ENCODE data around the gene HPX. TPM values are rescaled to one million over a fixed set of nuclear protein-coding genes. Genes with fewer than 3 reads are reported as not detected.

Gene HPX
- total RNA-seq = not detected
- long read RNA-seq = 0 reads

DNA sequence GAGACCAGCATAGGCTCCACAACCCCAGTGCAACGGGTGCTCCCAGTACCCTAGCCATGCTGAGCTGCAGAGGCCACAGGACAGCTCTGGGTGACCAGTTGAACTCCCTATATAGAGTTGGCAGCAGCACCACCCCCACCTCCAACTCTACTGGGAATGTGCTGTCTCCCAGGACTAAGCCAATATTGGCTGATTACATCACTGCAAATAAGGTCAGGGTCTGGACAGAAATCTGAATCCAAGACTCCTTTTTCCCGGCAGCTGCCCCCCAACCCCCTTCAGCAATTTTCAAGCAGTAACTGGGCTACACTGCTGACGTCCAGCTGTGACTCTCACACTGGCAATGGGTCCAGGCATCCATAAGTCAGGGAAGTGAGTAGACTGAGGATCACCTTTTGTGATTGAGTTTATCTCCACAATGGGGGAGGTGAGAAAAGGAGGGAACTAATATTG, at the start of gene HPX:
Gene HPX, minus strand, starts transcription at position 82 of the 453 bp plus-strand sequence. Its CDS starts 24 bp downstream, at position 58.
- ATAC-seq = no peak
- intact Hi-C loops (cut with micrococcal nuclease) = no loop called here

DNA sequence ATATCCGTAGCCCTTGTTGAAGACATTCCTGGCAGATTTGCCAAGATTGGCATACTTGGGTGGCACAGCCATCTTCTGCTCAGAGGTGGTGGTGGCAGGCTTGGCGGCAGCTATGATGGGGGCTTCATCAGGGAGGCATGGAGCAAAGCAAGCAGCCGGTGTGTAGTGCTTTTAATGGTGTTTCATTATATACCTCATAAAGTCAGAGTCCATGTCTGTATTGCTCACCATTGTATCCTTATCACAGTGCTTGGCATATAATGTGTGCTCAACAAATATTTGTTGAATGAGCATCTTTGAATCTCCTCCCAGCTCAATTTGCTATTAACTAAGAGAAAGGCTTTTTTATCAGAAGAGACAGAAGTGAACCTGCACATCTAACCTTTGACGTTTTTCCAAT, 48.5 kb upstream of the HPX start:
- intact Hi-C loops (cut with micrococcal nuclease) = no loop called here
- ATAC-seq (no peak), DNase-seq (no peak)

More for the DNA sequence above, at the start of gene HPX:
- no peak for DNase-seq

GRCh38 chr11:6488821-6489220, 48.0 kb upstream of the HPX start:
- no peak for DNase-seq
- ATAC-seq = no peak
- intact Hi-C loops (cut with micrococcal nuclease) = no loop called here

DNA sequence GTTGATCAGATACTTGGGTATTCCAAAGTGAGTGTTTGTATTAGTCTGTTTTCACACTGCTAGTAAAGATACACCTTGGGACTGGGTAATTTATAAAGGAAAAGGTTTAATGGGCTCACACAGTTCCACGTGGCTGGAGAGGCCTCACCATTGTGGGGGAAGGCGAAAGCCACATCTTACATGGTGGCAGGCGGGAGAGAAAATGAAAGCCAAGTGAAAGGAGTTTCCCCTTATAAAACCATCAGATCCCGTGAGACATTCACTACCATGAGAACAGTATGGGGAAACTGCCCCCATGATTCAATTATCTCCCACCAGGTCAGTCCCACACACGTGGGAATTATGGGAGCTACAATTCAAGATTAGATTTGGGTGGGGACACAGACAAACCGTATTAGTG, 47.6 kb upstream of the HPX start:
- DNase-seq (no peak), ATAC-seq (no peak)
- intact Hi-C loops (cut with micrococcal nuclease) = no loop called here

DNA sequence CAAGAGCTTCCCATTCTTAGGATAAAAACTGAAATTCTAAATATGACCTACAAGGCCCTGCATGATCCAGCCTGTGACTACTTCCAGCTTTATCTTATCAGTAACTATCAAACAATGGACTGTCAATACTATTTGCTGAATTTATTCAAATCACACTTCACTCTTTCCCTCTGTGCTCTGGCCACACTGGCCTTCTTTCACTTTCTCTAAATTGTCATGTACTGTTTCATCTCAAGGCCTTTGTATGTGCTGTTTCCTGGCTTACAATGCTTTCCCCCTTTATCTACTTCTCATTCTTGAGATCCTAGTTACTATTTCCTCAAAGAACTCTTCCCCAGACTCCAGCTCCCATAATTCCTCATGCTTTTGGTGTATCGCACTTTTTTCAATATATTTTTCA, 46.2 kb upstream of the HPX start:
- intact Hi-C loops (cut with micrococcal nuclease) = no loop called here
- no peak for ATAC-seq
- DNase-seq = no peak

GRCh38 chr11:6486256-6486655, 45.5 kb upstream of the HPX start:
- no peak for ATAC-seq
- DNase-seq = no peak
- intact Hi-C loops (cut with micrococcal nuclease) = no loop called here

- DNase-seq (no peak), ATAC-seq (no peak)
- intact Hi-C loops (cut with micrococcal nuclease) = no loop called here
Measured at GRCh38 chr11:6485661-6486060, 44.9 kb upstream of the HPX start.

GRCh38 chr11:6483015-6483414, 42.2 kb upstream of the HPX start:
- ATAC-seq (no peak), DNase-seq (no peak)
- intact Hi-C loops (cut with micrococcal nuclease) = no loop called here

DNA sequence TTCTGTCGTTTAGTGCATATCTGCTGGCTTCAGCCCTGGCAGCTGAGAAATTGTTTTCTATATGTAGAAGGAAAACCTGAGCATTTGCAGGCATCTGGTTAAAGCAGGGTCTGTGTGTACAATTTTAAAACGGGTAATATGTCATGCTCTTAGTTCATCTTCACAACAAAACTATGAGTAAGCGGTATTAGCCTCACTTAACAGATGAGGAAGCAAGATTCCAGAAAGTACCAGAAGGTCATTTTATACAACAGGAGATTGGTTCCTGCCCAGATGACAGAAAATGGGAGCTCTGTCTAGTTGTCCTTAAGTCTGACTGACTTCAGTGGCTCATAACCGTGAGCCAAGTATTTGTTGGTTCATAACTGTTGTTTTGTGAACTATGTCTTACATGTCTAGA, 41.7 kb upstream of the HPX start:
- intact Hi-C loops (cut with micrococcal nuclease) = no loop called here
- DNase-seq (no peak), ATAC-seq (no peak)

DNA sequence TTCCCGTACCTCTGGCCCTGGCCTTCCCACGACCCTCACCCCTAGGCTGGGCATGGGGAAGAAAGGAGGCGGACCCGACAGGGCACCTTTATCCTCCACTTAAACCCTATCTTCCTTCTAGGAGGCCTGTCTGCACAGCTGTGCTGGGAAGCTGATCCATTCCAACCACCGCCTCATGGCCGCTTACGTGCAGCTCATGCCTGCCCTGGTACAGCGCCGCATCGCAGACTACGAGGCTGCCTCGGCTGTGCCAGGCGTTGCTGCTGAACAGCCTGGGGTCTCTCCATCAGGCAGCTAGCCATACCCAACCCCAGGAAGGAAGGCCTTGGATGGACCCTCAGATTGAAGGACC, 41.1 kb upstream of the HPX start:
- ATAC-seq = no peak
- DNase-seq = peak; percentile 27
- intact Hi-C loops (cut with micrococcal nuclease) = no loop called here

- intact Hi-C loops (cut with micrococcal nuclease) = no loop called here
- ATAC-seq (peak; percentile 98), DNase-seq (peak; percentile 99)
Measured at GRCh38 chr11:6481012-6481923, 40.5 kb upstream of the HPX start, which contains the start of the genes ARFIP2 and TIMM10B. Gene ARFIP2 (minus strand): TSS chr11:6481331. CDS start chr11:6480421, 910 bp downstream. Gene TIMM10B (plus strand): TSS chr11:6481501. CDS start chr11:6481517, 16 bp downstream.

DNA sequence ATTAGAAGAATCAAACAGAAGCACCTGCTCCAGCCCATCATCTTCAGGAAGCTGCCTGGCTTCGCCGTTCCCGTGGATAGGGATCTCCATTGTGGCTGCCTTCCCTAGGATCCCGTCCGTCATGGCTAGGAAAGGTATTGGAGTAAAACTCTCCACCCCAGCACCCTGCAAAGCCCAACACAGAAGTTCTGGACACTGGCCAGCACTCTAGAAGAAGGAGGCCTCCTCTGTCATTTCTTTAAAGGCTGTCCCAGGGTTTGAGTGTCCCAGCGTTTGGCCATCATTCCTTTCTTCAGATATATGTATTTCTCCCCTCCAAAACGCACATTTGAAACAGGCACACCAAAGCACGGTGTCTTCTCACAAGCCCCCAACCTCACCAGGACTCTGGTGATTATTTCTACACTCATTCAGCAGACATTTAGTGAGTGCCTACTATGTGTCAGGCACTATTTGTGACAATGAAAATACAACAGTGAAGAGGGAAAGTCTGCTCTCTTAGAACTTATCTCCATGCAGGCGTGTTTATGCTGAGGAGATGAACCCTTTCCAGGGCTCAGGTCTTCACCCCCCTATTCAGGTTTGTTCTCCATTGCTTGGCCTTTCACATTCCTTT, 39.6 kb upstream of the HPX start:
- no peak for DNase-seq
- intact Hi-C loops (cut with micrococcal nuclease) = no loop called here
- no peak for ATAC-seq

- DNase-seq = no peak
- ATAC-seq = no peak
- intact Hi-C loops (cut with micrococcal nuclease) = no loop called here
Measured at GRCh38 chr11:6476571-6476970, 35.8 kb upstream of the HPX start.

- no peak for ATAC-seq
- DNase-seq = no peak
- intact Hi-C loops (cut with micrococcal nuclease) = no loop called here
Measured at GRCh38 chr11:6475936-6476335, 35.1 kb upstream of the HPX start.

DNA sequence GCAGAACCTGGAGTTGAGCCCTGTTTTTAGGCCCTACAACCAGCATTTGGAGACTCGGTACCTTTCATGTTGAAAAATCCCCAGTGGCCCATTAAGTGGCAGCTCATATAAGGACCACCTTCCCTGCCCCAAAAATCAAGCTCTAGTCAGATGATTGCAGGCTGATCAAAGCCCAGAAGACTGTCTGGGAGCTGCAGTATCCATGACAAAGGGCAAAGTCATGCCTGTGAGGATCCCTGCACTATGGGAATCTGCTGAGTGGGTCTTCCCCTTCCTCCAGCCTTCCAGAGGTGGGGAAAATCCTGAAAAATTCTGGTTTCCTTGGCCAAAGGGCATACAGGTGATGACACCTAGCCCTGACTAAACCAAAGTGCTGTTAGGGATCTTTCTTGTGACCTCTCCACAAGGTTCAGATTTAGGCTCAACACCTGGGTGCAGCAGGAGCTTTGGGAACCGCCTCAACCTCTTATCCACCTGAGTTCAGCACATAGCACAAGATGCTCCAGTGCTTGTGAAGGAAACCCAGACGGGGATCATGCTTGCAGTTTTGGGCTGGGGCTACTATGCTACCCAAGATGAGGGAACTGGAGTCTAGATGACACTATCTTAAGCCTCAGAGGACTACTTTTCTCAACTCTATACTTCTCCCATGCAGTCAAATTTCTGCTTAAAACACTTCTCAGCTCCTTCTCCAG, 34.2 kb upstream of the HPX start:
- intact Hi-C loops (cut with micrococcal nuclease) = no loop called here
- DNase-seq (no peak), ATAC-seq (no peak)

DNA sequence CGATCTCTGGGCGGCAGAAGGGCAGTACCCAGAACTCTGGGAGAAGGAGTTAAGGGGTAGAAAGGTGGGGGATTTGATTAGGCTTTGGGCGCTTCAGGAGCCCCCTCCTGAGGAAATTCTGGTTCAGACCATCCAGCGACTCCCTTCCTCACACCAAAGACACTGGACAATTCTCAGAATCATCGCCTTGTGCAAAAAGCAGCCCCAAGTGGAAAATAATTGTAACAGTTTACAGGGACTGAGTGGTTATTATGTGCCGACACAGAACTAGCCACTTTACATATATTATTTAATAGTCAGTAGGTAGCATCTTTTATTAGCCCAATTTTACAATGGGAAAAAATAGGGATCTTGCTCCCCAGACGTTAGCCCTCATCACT, 33.6 kb upstream of the HPX start:
- ATAC-seq (no peak), DNase-seq (no peak)
- intact Hi-C loops (cut with micrococcal nuclease) = no loop called here

GRCh38 chr11:6473451-6474412, 32.9 kb upstream of the HPX start, which contains the start of gene TRIM3:
Gene TRIM3 (minus strand): TSS chr11:6473941. CDS start chr11:6465695, 8,246 bp downstream.
- intact Hi-C loops (cut with micrococcal nuclease) = no loop called here
- DNase-seq (peak; percentile 97), ATAC-seq (peak; percentile 94)

DNA sequence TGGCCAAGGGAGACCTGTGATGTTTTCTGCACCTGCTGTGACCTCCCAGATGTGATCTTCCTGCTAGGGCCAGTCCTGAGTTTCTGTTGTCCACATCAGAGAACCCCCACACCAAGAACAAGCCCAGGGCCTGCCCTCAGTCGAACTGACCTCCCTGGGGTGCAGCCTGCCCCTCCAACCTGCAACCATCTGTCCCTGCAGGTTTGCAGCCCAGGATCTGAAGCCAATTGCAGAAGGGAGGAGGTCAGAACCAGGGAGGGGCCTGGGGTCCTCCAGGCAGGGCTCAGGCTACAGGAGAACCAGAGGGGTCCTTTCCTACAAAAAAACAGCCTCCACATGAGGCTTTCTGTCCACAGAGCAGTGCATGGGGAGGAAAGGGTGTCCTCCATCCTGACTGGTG, 32.1 kb upstream of the HPX start:
- DNase-seq = no peak
- intact Hi-C loops (cut with micrococcal nuclease) = no loop called here
- ATAC-seq = no peak

DNA sequence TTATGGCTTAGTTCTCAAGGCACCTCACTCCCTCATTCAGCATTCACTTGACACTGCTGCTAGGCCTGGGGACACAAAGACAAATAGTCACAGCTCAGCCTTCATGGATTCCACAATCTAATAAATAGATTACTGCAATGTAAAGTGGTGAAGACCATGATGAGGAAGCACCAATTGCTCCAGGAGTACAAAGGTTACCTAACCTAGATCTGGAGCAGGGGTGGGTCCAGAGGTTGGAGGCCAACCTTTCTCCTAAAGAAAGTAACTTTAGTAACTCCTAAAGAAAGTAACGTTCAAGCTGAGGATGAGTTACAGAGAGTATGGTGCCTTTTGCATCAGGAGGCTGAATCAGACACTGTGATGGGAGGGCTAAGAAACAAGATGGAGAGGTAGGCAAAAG, 28.8 kb upstream of the HPX start:
- intact Hi-C loops (cut with micrococcal nuclease) = no loop called here
- DNase-seq = no peak
- ATAC-seq = no peak

All from left ventricle myocardium superior (tissue), 1 donor.